ENCODE data around the gene VAPA. TPM values are rescaled to one million over a fixed set of nuclear protein-coding genes. Genes with fewer than 3 reads are reported as not detected.

Gene VAPA
- total and polyA plus RNA-seq, 3 donors from 2014 or later: 177 to 224 (median 180) TPM

DNA sequence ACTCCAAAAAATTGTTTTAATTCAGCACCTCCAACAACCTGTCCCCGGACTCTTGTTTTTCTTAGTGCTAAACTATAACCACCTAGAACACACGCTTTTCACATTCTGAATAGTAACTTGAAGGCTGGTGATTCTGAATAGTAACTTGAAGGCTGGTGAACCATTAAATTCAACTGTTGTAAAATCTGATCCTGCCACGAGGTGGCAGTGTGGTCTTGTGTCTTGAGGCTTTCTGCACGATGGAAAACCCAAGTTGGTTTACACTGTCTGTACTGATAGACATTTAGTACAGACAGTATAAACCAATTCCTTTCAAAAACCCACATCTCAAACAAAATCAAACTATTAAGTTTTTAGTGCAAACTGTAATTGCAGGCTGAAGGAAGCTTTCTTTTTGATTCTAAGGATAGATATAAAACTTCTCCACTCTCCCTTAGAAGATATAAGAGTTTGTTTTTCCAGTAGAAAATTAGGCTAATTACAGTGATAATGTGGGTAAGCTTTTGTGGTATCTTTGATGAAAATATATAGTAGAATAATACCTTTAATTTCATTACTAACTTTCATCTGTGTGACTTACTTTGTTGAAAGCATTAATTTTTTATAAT, 57.6 kb downstream of the VAPA start:
- Histone ChIP-seq H3K4me1 (no peaks in the 10 kb centered on the region), H3K9me3 (no peaks in the 10 kb centered on the region), H3K27me3 (no peaks in the 10 kb centered on the region), H3K4me3 (no peak overlapping the region), H3K27ac (no peak overlapping the region), H3K36me3 (ENCODE audit: low read depth, missing control alignments) (no peaks in the 10 kb centered on the region)
- WGBS, 2 donors: 4 to 7% methylated on average over 4 of the region's 4 CpGs
- DNase-seq: peak; percentile 94
- intact Hi-C loops (cut with DNase I; ENCODE audit: low total_unique reads): loop anchor here (10.0 kb wide), 1 partner anchor 553 kb away; the partner anchor contains the start of gene NAPG
- TF ChIP-seq CTCF (IDR thresholded peaks at IDR 0.05): peak; percentile 86 to 96 (median 92)
- TF ChIP-seq POLR2A (IDR thresholded peaks at IDR 0.05): no peak

DNA sequence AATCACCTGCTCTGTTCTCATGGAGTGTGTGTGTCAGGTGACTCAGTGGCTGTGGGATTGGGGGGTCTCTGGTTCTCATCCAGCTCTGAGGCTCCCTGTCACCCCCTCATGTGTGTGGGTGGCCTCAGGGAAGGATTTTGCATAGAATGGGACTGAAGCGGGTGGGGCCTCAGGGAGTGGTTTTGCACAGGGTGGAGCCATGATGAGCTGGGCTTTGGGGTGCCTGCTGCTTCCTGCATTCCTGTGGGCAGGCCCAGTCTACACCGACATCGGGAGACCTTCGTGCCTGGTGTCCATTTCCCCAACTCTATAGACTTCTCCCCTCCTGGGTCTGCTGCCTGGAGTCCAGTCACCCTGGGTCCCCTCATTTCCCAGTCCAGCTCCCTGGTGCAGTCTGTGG, 59.7 kb downstream of the VAPA start:
- DNase-seq: no peak
- WGBS, 2 donors: 90 to 96% methylated on average over 2 to 4 of the region's 4 CpGs
- Histone ChIP-seq H3K27ac (no peak overlapping the region), H3K27me3 (no peaks in the 10 kb centered on the region), H3K36me3 (ENCODE audit: low read depth, missing control alignments) (no peaks in the 10 kb centered on the region), H3K4me3 (no peak overlapping the region), H3K4me1 (no peaks in the 10 kb centered on the region), H3K9me3 (no peaks in the 10 kb centered on the region)
- TF ChIP-seq POLR2A (IDR thresholded peaks at IDR 0.05) (no peak), CTCF (IDR thresholded peaks at IDR 0.05) (no peak)
- intact Hi-C loops (cut with DNase I; ENCODE audit: low total_unique reads): loop anchor here (10.0 kb wide), 1 partner anchor 551 kb away; the partner anchor contains the start of gene NAPG

GRCh38 chr18:9974279-9974915, 60.6 kb downstream of the VAPA start:
- 91 to 93% methylated on average over 2 of the region's 2 CpGs for WGBS, 2 donors
- TF ChIP-seq POLR2A (IDR thresholded peaks at IDR 0.05): no peak
- TF ChIP-seq CTCF (IDR thresholded peaks at IDR 0.05): no peak
- intact Hi-C loops (cut with DNase I; ENCODE audit: low total_unique reads): loop anchor here (10.0 kb wide), 1 partner anchor 550 kb away; the partner anchor contains the start of gene NAPG

DNA sequence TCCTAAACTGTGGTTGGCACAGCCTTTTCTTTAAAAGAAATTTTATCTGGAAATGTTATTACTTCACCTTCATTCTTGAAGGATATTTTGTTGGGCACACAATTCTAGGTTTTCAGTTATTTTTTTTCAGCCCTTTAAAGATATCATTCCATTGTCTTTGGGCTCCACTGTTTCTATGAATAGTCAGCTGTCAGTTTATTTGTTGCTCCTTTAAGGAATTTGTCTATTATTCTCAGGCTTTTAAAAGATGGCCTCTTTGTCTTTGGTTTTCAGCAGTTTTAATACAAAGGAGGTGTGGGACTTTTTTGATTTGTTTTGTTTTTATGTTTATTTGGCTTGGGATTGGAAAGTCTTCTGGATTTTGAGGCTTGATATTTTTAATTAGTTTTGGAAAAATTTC, 61.8 kb downstream of the VAPA start:
- Histone ChIP-seq H3K27ac (no peak overlapping the region), H3K36me3 (ENCODE audit: low read depth, missing control alignments) (no peaks in the 10 kb centered on the region), H3K9me3 (no peaks in the 10 kb centered on the region), H3K4me3 (no peak overlapping the region), H3K4me1 (no peaks in the 10 kb centered on the region), H3K27me3 (no peaks in the 10 kb centered on the region)
- TF ChIP-seq CTCF (IDR thresholded peaks at IDR 0.05) (no peak), POLR2A (IDR thresholded peaks at IDR 0.05) (no peak)
- intact Hi-C loops (cut with DNase I; ENCODE audit: low total_unique reads): loop anchor here (10.0 kb wide), 1 partner anchor 549 kb away; the partner anchor contains the start of gene NAPG
- DNase-seq: no peak

More at GRCh38 chr18:9974279-9974915, 60.6 kb downstream of the VAPA start:
- H3K27me3 ChIP-seq: no peaks in the 10 kb centered on the region
- no peak for DNase-seq
- no peak overlapping the region for H3K27ac ChIP-seq
- H3K36me3 ChIP-seq (ENCODE audit: low read depth, missing control alignments): no peaks in the 10 kb centered on the region
- H3K9me3 ChIP-seq: no peaks in the 10 kb centered on the region
- no peaks in the 10 kb centered on the region for H3K4me1 ChIP-seq
- H3K4me3 ChIP-seq: no peak overlapping the region
